Measurements from ENCODE around the gene TEX51. TPM values are rescaled to one million over a fixed set of nuclear protein-coding genes. Genes with fewer than 3 reads are reported as not detected.

The TEX51 gene
- total RNA-seq: not detected in 2 replicates

GRCh38 chr2:126898636-126899035, at the start of gene TEX51:
Gene TEX51 (plus strand): TSS chr2:126898890. CDS start chr2:126898919, 29 bp downstream.

Other genes starting within 250 kb of the TEX51 start
- gene GYPC, start 242.7 kb upstream of the TEX51 start, total RNA-seq: 81.0 and 82.4 TPM in 2 replicates
- gene BIN1, start 208.3 kb downstream of the TEX51 start, total RNA-seq: 46.1 and 50.6 TPM in 2 replicates